NCI-H226 (cell line): ENCODE results near the gene GRB10.
A peak's percentile ranks its signal among the peaks of the same experiment; 100 is the strongest.

ENCODE experiments used
- DNase-seq: peaks from one replicate; pipeline ENCODE4 v3.0.0-alpha.2; 2015

The GRB10 gene

DNA sequence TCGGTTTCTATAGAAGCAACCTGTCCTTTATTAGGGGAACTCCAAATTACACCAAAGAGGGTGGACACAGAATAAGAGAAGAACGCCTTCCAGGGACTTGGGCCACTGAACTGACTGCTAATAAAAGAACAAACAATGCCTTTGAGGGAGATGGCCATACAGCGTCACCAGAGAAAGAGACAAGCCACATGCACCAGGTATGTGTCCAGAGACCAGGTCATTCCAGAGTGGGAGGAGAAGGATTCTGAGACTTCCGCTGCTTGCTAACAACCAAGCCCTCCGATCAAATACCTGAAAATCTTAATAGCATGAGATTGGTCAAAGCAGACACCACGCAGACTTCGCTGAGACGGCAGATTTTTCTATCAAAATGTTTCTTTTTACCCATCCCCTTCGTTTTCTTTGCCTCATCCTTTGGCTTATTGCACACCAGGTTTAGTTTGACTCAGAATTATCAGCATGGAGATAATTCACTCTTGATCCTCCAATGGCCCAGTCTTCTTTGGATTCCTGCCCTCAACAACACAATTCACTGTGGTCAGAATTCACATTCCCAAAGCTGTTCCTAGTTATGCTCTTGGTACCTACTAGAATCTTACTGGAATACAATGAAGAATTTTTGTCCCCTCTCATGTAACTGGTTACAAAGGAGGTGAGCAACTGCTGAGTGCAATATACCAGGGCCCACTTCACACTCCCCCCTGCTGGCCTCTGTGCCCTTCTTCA, 130.1 kb downstream of the GRB10 start:
- no peak for DNase-seq

DNA sequence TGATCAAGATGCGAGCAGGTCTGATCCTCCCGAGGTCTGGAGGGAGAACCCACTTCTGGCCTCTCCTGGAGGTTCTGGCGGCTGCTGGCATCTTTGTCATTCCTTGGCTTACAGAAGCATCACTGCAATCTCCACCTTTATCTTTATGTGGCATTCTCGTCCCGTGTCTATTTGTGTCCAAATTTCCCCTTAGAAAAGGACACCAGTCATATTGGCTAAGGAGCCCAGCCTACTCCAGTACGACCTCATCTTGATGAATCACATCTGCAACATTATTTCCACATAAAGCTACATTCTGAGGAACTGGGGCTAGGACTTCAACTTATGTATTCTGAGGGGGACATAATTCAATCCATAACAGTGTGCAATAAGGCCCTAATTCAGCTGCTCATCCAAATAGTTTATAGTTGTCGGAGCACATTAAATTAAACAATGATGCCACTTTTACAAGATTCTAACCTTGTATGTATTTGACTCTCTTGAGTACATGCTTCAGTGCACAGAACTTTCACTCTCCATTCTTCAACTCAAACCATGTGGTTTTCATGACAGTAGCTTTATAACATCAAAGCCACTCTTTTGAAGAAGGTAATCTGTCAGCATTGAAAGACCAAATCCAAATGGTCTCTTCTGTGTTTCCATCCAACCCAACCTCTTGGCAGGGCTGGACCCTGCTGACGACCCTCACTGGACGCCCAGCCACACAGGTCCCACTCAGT, 131.3 kb downstream of the GRB10 start:
- no peak for DNase-seq

DNA sequence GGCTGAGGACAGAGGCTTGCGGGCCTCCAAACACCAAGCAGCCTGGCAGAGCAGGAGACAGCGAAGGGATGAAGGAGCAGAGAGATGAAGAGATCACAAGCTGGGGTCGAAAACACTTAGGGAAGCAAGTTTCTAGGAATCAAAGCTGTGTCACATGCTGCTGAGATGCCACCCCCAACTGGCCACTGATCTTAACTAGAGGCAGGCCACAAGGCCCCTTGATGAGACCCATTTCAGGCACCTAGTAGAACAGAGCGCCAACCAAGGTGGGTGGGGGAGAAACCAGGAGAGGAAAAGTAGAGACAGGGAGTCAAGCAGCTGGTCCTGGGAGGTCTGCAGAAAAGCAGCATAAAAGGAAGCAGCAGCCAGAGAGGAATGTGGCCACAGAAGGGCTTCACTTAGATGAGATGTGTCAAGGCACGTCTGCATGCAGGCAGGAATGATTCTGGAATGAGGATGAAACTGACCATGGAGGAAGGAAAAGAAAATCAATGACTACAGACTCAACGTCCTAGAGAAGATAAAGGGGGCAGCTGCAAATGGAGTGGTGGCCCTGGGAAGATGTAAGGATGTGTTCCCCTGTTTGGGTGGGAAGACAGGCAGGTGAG, 132.5 kb downstream of the GRB10 start:
- DNase-seq, result no peak

DNA sequence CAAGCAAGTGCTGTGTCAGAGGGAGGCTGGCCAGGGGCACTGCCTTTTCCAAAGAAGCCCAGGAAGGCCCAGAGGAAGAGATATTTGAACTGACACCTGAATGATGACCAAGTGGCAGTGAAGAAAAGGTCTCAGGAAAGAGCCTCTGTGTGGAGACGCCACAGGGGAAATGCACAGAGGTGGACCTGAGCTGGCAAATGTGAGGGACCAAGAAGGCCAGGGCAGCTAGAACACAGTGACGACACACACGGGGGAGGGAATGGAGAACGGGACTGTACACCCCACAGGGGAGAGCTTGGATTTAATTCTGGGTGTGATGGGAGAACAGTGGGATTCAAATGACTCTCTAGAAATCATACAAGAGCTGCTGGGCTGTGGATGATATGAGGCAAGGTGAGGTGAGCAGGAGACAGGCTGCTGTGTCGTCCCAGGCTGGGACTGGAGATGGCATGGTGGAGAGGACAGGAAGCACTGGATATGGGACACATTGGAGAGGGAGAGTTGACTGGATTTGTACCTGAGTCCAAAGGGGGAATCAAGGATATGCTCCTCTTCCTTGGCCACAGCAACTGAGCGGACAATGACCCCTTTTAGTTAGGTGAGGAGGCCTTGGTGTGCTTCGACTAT, 133.3 kb downstream of the GRB10 start:
- no peak for DNase-seq

DNA sequence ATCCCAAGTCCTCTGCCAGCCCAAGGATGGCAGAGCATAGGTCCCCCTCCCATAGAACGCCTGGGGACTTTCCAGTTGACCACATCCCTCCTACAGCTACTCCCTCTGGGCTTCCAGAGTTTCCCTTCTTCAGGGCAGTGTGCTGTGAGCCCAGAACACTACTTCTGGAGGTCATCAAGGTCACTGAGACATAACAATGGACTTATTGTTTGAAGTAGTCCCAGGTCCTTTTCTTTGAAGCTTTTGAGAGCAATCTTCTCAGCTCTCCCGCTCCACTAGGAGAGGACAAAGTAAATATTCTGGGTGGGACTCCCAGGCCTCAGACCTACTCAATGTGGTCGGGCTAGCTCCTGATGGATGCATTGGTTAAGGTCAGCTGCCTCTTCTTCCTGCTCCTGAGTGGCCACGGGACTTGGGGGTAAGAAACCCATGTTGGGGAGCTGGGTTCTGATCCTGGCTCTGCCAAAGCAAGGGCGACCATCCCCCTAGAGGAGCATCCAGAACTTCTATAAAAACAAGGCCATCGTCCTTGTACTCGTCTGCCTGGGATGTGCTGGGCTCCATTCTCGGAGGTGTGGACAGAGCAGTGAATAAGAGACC, 134.0 kb downstream of the GRB10 start:
- DNase-seq, result no peak

DNA sequence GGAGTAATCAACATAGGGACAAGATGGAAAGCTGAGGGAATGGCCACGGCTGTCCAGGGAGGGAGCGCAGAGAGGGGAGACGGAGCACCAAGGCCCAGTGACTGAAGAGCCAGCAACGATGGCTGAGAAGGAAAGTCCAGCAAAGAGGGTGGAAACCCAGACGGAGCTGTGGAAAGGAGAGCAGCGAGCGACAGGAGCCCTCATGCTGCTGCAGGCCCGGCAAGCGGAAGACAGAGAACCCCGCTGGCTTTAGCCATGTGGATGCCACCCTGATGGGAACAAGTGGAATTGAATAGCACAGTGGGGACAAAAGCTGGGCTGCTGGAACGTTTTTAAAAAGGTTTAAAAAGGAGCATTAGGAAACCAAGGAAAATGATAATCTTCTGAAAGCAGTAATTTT, 134.6 kb downstream of the GRB10 start:
- DNase-seq, result no peak

DNA sequence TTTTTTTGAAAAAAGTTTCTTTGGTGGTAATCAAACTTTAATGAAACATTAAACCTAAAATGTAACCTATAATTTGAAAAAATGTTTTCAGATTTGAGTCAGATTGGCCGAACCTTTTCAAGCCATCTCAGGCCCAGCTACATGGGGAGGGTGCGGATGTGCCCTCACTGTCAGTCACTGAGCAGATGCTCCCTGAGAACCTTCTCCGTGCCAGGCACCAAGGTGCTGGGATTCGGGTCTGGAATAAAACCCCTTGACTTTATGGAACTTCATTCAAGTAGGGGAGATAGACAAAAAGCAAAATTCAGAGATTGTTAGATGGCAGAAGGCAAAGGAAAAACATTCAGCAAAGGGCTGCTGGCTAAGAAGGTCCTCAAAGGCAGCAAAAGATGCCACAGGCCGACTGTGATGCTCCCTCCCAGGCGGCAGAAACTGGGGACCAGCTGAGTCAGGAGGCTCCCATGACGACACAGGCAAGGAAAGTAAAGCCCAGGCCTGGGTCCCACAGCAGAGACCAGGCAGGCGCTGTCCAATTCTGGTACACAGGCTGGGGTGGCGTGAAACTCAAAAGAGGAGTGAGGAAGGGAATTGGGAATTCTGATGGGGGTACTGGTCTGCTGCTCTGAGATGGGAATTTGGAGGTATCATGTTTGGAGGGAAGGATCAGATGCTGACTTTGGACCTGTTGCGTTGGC, 135.3 kb downstream of the GRB10 start:
- no peak for DNase-seq

DNA sequence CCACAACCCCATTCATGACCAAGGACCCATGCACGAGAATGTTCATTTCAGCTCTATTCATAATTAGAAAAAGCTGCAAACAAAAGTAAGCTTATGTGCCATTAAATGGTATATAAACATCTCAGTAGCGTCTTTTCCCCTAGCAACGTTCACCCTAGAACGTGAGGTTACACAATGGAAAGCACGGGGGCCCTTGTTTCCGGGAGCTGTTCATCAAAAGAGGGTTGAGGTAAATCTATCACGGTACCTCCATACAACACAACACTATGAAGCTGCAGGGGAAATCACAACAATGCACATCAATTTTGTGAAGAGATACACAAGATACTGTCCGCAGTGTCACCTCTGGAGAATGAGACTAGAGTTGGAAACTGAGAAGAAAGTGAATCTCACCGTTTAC, 136.6 kb downstream of the GRB10 start:
- no peak for DNase-seq

DNA sequence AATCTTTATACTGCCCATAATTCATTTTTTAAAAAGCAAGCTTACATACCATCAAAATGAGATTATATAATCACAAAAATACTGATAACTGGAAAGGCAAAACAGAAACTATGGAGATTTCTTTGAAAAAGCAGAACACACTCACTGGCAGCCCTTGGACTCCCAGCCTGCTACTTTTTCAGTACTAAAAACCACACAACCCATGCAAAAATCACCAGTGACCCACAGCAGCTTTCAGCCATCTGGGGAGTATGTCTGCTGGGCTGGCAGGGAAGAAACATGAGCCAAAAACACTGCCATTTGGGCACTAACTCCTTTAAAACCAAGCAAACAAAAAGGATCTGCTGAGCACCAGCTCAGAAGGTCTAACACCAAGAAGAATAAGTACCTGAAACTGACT, 137.5 kb downstream of the GRB10 start:
- DNase-seq, result no peak

DNA sequence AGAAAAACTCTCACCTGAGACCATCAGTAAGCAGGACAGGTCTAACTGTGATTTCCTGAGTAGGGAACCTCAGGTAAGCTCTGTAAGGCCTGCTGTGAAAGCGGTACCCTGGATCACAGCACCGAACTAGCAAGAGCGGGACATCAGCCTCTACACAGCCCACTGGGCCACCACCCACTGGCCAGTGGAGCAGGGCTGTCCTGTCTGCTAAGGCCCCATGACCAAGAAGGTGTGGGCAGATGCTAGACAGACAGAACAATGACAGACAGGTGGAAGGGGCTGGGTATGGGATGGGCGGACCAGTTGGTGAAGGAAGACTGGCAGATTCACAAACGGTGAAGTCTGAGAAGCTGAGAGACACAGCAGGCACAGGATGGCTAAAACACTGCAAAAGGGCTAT, 138.1 kb downstream of the GRB10 start:
- DNase-seq, result no peak

DNA sequence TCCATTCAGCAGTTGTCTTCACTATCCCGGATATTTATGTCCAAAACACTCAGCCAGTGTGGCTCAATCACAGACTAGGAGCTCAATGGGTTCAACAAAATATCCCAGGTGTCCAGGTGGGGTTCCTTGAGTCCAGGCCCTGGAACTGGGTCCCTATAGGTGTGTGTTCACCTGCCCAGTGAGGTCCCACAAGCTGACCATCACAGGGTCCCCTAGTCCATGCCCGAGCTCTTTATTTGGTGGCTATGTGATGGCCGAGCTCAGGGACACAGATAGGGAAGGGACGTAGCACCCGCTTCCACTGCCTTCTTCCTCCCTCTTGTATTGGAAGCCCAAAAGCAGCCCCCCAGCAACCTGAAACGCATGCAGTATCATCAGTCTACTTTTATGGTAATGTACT, 138.6 kb downstream of the GRB10 start:
- DNase-seq, result no peak

DNA sequence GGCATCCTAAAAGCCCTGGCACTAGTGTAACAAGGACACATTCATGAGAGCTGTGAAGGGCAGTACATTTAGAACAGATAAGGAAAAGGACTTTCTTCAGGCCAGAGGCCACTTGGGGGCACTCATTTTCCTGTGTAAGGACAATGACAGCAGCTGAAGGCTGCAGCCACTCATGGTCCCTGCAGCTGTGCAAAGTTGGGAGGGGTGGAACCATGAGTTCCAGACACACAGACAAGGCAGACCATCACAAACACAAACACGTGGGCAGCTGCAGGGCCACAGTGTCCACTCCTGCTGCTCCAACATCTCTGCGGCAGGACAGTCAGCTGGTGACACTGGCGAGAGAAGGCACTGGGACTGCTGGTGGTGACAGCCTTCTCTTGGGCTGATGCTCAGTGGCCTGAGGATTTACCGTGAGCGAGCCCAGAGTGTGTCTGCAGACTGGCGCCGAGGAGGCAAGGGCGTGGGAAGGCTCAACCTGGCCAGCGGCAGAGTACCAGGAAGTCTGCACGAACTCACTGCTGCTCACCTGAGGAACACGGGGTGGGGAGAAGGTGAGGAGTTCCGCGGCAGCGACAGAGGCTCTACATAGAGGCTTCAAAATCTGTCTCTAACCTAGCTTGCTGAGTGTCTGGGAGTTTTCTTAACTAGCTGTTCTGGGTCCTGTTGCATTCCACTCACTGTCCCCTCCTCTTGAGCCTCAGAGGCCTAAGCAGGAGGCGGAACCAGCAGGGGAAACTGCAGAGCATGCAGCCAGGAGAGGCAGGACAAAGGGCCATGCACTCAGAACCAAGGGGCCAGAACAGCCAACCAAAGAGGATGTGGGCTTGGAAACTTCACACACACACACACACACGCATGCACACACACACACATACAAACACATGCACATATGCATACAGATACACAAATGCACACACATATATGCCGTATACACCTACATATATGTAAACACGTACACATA, 141.0 kb downstream of the GRB10 start:
- DNase-seq, result no peak

DNA sequence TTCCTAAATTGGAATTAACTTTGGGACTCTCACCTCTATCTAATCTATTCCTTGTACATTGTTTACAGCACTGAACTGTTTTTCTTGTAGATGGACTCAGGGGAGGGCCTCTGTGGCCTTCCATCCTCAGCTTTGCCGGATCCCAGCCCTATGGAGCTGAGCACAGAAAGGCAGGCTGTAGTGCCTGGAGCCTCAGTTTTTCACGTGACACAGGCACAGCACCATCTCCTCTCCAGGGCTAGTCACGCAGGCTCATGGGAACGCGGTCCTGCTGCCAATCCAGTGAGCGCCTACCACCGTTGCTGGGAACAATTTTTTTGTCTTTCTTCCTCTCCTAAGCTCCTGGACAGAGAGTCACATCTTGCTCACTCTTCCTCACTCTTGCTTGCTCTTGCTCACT, 141.9 kb downstream of the GRB10 start:
- no peak for DNase-seq

DNA sequence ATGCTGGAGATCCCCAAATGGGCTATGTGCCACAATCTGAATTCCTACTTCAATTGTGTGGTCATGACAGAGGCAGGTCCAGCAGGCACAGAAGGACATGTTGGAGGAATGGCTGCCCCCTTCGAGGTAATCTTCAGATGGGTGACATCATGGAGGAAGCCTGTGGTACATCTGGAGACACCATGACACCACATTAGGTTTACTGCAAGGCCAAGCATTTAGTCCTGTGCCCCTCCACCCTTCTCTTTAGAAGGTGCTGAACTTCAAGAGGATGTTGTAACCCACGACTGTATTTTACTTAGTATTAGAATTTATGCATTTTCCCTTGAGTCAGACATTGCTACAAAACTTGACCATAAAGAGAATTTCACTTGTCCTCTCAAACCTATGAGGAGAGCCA, 142.4 kb downstream of the GRB10 start:
- no peak for DNase-seq

DNA sequence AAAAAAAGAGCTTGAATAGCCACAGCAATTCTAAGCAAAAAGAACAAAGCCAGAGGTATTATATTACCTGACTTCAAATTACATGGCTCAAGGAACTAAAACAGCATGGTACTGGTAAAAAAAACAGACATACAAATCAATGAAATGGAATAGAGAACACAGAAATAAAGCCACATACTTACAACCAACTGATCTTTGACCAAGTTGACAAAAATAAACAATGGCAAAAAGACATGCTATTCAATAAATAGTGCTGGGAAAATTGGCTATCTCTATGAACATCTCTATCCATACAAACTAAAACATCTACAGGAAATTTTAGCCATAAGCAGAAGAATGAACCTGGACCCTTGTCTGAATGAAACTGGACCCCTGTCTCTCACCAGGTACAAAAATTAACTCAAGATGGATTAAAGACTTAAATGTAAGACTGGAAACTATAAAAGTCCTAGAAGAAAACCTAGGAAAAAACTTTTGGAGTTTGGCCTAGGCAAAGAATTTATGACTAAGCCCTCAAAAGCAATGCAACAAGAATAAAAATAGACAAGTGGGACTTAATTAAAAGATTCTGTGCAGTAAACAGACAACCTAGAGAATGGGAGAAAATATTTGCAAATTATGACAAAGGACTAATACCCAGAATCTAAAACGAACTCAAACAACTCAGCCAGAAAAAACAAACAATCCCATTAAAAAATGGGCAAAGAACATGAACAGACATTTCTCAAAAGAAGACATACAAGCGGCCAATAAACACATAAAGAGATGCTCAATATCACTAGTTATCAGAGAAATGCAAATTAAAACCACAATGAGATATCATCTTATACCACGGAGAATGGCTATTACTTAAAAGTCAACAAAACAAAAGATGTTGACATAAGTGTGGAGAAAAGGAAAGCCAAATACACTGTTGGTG, 144.7 kb downstream of the GRB10 start:
- DNase-seq, result no peak

DNA sequence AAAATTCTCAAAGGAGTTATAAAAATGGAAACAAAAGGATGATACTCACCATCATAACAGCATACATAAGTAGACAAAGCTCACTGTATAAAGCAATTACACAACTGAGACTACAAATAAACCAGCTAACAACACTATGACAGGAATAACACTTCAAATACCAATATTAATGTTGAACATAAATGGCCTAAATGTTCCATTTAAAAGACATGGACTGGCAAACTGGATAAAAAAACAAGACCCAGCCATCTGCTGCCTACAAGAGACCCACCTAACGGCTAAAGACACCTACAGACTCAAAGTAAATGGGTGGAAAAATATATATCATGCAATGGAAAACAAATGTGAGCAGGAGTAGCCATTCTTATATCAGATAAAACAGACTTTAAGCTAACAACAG, 148.3 kb downstream of the GRB10 start:
- no peak for DNase-seq

DNA sequence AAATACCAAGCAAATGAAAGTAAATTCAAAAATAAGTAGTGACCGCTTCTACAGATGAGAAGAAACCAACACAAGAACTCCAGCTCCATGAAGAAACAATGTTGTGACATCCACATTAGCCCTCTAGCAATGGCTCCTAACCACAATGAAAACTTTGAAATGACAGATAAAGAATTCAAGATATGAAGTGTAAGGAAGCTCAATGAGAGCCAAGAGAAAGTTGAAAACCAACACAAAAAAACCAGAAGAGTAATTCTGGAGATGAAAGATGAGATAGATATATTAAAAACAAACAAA, 149.3 kb downstream of the GRB10 start:
- no peak for DNase-seq

DNA sequence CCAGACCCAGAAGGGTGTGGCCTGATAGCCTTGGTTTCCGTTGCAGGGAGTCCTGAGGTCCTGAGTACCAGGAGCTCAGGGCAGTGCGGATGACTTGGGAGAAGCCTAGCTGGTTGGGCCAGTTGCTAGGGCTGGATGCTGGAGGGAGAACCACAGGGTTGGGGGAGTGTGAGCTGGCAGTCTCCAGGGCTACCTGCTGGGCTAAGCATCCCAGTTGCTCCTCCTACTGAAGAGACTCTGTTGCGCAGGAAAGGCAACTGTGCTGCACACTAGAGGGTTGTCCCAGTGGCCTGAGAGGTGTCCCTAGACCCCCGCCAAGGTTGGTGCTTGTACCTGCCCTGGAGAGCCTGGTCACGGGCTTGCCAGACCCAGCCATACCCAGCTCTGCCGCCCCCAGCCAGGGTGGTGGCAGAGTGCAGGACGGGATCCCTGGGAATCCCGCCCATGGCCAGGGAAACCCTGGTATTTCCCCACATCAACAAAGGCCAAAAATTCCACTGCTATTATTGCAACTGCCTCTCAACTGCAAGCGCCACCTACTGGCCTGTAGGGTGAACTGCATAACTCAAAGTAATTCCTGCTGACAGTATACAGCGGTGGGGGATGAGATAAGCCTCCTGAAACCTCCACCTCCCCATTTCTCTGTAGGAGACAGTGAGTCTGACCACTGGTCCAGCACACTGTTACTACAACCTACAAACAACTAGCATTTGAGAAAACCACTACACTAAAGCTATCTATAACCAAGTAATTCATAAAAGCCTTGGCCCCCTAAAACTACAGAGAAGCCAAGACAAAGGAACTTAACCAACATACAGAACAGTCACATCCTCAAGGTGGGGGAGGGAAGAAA, 149.9 kb downstream of the GRB10 start:
- peak; percentile 57 for DNase-seq

DNA sequence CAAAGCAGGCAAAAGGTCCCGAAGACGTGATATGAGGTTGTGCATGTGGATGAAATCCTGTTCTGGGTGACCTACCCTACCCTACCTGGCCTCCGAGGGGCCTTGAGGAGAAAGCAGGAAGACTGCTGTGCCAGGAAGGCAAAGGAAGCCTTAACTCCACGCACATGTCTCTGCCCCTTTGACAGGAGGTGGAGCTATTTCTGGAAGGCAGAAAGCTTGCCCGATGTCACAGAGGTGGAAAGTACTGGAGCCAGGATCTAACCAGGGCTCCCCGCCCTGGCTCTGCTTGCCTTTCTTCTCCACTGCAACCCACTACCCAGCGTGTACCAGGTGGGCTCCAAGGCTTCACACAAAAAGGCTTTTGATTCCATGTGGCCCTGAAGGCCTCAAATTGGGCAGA, 151.1 kb downstream of the GRB10 start:
- DNase-seq, result no peak

DNA sequence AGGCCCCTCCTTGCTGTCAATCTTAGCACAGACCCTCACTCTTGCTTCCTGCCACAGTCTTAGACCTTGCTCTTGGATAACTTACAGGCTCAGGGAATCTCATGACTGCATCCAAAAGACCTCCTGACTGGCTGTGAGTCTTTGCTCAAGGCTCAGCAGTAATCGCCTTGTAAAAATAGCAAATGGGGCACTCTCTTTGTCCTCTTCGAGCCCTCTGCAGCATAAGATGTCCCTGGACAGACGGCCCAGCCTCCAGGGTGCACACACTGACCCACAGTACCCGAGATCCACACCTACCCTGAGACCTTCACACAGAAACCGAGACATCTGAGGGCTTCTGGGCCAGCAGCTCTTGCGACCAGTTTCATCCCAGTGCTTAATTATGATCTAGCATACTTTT, 151.6 kb downstream of the GRB10 start:
- no peak for DNase-seq
